Prostate gland (tissue), 2 donors: Measurements from ENCODE around the gene LGR6.

Source experiments
- POLR2A ChIP-seq: fragments of 450-650 bp; IDR thresholded peaks from one replicate; pipeline ENCODE4 v1.6.1; 2016; ENCODE audit warnings: antibody characterized with exemption, mild to moderate bottlenecking
- TF ChIP-seq, protein P1 (sequence below), 4 experiments: fragments of 200-600 bp in 2 of 4; fragments of 450-650 bp in 2 of 4; sonication (generic) in 2 of 4; IDR thresholded peaks; 1 replicate in 3 of 4; 2 replicates in 1 of 4; pipeline ENCODE4 v1.5.1; 2016 to 2019; ENCODE audit warnings: antibody characterized with exemption in 4 of 4, mild to moderate bottlenecking in 2 of 4, moderate library complexity in 2 of 4

DNA sequence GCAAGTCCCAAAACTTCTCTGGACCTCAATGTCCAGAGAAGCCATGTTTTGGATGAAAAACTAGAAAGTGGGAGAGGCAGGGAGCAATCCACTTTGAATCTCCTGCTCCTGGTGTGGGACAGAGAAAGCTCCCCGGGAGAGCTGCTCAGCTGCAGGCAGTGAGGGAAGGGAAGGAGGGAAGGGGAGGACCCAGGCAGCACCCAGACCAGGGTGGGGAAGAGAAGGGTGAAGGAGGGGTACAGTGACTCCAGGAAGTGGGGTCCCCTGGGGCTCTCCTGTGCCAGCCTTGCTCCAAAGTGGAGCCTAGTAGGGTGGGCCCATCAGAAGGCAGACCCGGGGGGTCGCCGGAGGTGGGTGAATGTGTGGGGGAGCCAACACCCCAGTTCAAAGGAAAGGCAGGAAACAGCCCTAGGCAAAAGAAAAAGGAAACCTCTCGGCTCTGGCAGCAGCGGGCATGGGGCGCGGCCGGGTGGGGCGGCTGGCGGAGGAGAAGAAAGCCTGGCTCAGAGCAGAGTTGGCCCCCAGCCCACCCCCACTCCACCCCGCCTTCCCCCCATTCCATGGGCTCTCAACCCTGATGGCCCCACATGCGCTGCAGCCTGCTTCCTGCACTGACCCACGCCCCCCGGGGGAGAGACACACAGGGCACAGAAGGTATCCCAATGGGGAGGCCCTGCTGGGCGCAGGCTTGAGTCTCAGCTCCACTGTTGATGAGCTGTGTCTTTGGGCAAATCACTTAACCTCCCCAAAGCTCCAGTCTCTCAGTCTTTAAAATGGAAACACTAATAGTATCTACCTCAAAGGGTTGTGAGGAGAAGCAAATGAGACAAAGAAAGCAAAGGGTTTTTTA lies 5.7 kb downstream of the LGR6 start:
- TF ChIP-seq, protein P1, sequence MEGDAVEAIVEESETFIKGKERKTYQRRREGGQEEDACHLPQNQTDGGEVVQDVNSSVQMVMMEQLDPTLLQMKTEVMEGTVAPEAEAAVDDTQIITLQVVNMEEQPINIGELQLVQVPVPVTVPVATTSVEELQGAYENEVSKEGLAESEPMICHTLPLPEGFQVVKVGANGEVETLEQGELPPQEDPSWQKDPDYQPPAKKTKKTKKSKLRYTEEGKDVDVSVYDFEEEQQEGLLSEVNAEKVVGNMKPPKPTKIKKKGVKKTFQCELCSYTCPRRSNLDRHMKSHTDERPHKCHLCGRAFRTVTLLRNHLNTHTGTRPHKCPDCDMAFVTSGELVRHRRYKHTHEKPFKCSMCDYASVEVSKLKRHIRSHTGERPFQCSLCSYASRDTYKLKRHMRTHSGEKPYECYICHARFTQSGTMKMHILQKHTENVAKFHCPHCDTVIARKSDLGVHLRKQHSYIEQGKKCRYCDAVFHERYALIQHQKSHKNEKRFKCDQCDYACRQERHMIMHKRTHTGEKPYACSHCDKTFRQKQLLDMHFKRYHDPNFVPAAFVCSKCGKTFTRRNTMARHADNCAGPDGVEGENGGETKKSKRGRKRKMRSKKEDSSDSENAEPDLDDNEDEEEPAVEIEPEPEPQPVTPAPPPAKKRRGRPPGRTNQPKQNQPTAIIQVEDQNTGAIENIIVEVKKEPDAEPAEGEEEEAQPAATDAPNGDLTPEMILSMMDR (IDR thresholded peaks at IDR 0.05) = no peak
- TF ChIP-seq POLR2A = no peak
